Breast epithelium (tissue), 3 donors: Measurements from ENCODE around the gene TYRO3.

Experiments used
- CTCF ChIP-seq, 3 donors: fragments of 450-650 bp; IDR thresholded peaks; one replicate each; pipeline ENCODE4 v1.5.1; 2016 to 2017; ENCODE audit warnings: antibody characterized with exemption in 3 of 3, mild to moderate bottlenecking in 3 of 3, moderate library complexity in 3 of 3
- POLR2A ChIP-seq: fragments of 450-650 bp; IDR thresholded peaks from one replicate; pipeline ENCODE4 v1.6.1; 2016; ENCODE audit warnings: antibody characterized with exemption, mild to moderate bottlenecking, moderate library complexity

- no peak for TF ChIP-seq CTCF (IDR thresholded peaks at IDR 0.05)
- no peak for TF ChIP-seq POLR2A
Observed at GRCh38 chr15:41561777-41562145, 2.7 kb downstream of the TYRO3 start.
